GM21515 (cell line): ENCODE data around the gene GLOD5.

Experiments used
- ATAC-seq: cut with Tn5 transposase; IDR thresholded peaks from one replicate; pipeline ENCODE4 v1.9.1; 2021; ENCODE audit not compliant: unreplicated experiment

Gene GLOD5

GRCh38 chrX:48753708-48754228 is 7.8 kb upstream of the GLOD5 start:
- no peak for ATAC-seq

GRCh38 chrX:48754238-48754637 is 7.3 kb upstream of the GLOD5 start:
- ATAC-seq, result no peak

GRCh38 chrX:48769230-48769629 is 7.7 kb downstream of the GLOD5 start:
- no peak for ATAC-seq

GRCh38 chrX:48770296-48770695 is 8.7 kb downstream of the GLOD5 start:
- no peak for ATAC-seq

- no peak for ATAC-seq
Measured at GRCh38 chrX:48772602-48773001, 11.1 kb downstream of the GLOD5 start.

GRCh38 chrX:48776818-48777439 is 15.4 kb downstream of the GLOD5 start:
- ATAC-seq, result no peak

GRCh38 chrX:48779399-48779798 is 17.9 kb downstream of the GLOD5 start:
- no peak for ATAC-seq

- ATAC-seq, result no peak
Measured at GRCh38 chrX:48781705-48782104, 20.2 kb downstream of the GLOD5 start.

- no peak for ATAC-seq
Measured at GRCh38 chrX:48782216-48782615, 20.7 kb downstream of the GLOD5 start.

GRCh38 chrX:48782795-48783194 is 21.2 kb downstream of the GLOD5 start:
- ATAC-seq, result no peak

GRCh38 chrX:48784726-48785125 is 23.2 kb downstream of the GLOD5 start:
- no peak for ATAC-seq

- no peak for ATAC-seq
Measured at GRCh38 chrX:48785186-48785539, 23.6 kb downstream of the GLOD5 start.

GRCh38 chrX:48785540-48786214 is 24.1 kb downstream of the GLOD5 start:
- no peak for ATAC-seq

- no peak for ATAC-seq
Measured at GRCh38 chrX:48786341-48786800, 24.8 kb downstream of the GLOD5 start, which contains the start of gene GATA1. Gene GATA1 (plus strand): TSS chrX:48786590. CDS start chrX:48791110, 4,520 bp downstream.

GRCh38 chrX:48786825-48787504 is 25.4 kb downstream of the GLOD5 start:
- no peak for ATAC-seq

GRCh38 chrX:48787505-48788443 is 26.2 kb downstream of the GLOD5 start:
- ATAC-seq, result no peak

GRCh38 chrX:48789366-48790220 is 28.0 kb downstream of the GLOD5 start:
- ATAC-seq, result no peak

- ATAC-seq, result no peak
Measured at GRCh38 chrX:48790477-48790876, 28.9 kb downstream of the GLOD5 start.

- ATAC-seq, result no peak
Measured at GRCh38 chrX:48791063-48791820, 29.7 kb downstream of the GLOD5 start.
